Astrocyte of the spinal cord (primary cell): Measurements from ENCODE around the gene GTPBP8.
A peak's percentile ranks its signal among the peaks of the same experiment; 100 is the strongest.

Source experiments
- DNase-seq: peaks from one replicate; pipeline ENCODE4 v3.0.0; 2011; ENCODE audit warnings: low read depth, low spot score
- H3K4me3 ChIP-seq: 2 replicates; pipeline ENCODE4 v1.5.1; 2011; ENCODE audit warnings: low read depth, mild to moderate bottlenecking, low read length, moderate library complexity
- in situ Hi-C: cut with HindIII; loops from 2 replicates; pipeline ENCODE4 v1.10.0; 2017; ENCODE audit warnings: low sequenced_read_pairs
- TF ChIP-seq, protein P1 (sequence below): IDR thresholded peaks from 2 replicates; pipeline ENCODE4 v1.5.1; 2012; ENCODE audit warnings: low read depth, mild to moderate bottlenecking, low read length, inconsistent platforms

Gene GTPBP8

DNA sequence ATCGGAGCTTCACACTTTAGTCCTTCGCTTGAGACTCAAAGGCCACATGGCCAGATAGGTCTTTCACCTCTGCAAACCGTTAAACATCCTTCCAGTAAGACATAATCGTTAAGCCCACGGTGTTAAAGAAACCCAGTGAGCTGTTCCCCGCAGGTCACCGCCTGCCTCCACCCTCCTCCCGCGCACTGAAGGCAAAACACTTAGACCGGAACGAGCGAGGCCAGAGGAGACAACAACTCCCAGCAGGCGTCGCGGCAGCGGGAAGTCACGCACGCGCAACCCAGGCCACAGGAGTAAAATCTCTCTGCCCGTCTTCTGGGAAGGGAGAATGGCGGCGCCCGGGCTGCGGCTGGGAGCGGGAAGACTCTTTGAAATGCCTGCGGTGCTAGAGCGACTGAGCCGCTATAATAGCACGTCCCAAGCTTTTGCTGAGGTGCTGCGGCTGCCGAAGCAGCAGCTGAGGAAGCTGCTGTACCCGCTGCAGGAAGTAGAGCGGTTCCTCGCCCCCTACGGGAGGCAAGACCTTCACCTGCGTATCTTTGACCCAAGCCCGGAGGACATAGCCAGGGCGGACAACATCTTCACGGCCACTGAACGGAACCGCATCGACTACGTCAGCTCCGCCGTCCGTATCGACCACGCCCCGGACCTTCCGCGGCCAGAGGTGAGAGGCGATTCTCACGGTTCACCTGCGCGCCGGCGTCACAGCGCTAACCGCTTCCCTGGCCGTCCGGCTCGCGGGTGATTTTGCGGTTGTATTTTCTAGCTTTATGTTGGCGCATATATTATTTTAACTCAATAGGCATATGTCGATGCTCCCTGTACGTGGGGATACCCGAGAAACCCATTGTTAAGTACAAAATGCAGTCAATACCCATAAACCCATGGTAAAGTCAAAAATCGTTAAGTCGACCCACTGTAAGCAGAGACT lies at the start of gene GTPBP8:
Gene GTPBP8 (plus strand): TSS at position 313 of the 931 bp plus-strand sequence. CDS start 16 bp downstream, at position 329.
- in situ Hi-C loops, result no loop called here
- DNase-seq, result peak; percentile 87
- TF ChIP-seq, protein P1, sequence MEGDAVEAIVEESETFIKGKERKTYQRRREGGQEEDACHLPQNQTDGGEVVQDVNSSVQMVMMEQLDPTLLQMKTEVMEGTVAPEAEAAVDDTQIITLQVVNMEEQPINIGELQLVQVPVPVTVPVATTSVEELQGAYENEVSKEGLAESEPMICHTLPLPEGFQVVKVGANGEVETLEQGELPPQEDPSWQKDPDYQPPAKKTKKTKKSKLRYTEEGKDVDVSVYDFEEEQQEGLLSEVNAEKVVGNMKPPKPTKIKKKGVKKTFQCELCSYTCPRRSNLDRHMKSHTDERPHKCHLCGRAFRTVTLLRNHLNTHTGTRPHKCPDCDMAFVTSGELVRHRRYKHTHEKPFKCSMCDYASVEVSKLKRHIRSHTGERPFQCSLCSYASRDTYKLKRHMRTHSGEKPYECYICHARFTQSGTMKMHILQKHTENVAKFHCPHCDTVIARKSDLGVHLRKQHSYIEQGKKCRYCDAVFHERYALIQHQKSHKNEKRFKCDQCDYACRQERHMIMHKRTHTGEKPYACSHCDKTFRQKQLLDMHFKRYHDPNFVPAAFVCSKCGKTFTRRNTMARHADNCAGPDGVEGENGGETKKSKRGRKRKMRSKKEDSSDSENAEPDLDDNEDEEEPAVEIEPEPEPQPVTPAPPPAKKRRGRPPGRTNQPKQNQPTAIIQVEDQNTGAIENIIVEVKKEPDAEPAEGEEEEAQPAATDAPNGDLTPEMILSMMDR, result no peak
- peak within 1 kb of the TSS; percentile 96 for H3K4me3 ChIP-seq

DNA sequence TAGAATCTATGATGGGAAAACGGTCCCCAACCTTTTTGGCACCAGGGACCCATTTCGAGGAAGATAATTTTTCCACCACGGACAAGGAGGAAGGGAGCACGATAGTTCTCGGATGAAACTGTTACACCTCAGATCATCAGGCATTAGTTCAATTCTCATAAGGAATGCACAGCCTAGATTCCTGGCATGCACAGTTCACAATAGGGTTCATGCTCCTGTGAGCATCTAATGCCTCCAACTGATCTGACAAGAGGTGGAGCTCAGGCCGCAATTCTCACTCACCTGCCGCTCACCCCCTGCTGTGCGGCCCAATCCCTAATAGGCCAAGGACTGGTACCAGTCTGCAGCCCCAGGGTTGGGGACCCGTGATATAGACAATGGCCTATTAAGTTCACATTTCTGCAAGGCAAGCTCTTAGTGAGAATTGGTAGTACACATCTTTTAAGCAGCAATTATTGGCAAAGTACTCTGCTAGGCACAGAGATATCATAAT lies 42.4 kb upstream of the GTPBP8 start:
- no peak for DNase-seq
- in situ Hi-C loops, result no loop called here
- TF ChIP-seq, protein P1, result no peak
- no peak overlapping the region for H3K4me3 ChIP-seq

DNA sequence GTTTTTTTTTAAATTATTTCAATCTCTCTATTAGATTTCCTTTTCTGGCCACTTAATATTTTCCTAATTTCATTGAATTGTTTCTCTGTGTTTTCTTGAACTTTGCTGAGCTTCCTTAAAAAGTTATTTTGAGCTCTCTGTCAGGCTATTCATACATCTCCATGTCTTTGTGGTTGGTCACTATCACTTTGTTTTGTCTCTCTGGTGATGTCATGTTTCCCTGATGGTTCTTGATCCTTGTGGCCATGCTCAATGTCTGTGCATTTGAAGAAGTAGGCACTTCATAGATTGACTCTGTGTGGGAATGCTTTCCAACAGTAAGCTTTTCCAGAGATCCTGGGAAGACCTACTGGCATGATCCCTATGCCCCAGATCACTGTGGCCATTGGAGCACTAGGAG lies 34.4 kb upstream of the GTPBP8 start:
- no peak overlapping the region for H3K4me3 ChIP-seq
- DNase-seq, result no peak
- in situ Hi-C loops, result no loop called here
- TF ChIP-seq, protein P1, result no peak

DNA sequence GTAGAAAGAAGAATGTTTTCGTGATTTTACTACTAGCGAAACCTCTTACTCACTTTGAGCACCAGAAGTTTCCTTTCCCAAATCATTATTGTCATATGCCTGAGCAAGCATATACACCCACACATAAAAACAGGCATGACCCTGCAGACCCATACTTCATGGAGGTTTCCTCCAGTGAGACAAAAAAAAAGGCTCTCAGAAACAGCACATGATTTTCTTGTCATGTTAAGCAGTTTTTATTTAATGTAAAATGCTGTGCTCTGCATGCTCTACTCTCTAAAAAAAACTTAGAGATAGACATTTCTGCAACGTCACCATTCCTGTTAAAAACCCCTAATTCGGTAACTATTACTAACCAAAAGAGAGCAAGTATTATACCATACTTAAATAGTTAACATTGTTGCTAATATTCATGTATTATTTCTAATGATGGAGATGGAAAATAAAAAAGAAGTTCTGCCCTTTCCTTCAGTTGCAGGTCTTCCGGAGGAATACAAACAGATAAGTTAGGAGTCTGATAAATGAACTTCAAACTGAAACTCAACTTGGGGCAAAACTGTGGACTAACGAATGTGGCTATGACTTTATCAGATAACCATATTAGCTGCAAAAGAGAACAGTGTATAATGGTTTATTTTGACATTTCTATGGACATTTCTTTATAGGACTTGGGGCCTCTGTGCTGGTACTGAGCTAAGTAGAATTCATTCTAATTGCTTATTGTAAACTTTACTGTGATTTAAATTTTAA lies 31.8 kb upstream of the GTPBP8 start:
- no peak for DNase-seq

DNA sequence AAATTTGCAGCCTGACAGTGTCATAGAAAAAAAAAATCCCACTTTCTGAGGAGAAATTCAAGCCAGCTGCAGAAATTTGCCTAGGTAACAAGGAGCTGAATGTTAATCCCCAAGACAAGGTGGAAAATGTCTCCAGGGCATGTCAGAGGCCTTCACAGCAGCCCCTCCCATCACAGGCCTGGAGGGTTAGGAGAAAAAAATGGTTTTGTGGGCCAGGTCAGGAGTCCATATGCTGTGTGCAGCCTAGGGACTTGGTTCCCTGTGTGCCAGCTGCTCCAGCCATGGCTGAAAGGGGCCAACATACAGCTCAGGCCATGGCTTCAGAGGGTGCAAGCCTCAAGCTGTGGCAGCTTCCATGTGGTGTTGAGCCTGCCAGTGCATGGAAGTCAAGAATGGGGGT lies 27.1 kb upstream of the GTPBP8 start:
- in situ Hi-C loops, result no loop called here
- no peak for DNase-seq
- TF ChIP-seq, protein P1, result no peak
- H3K4me3 ChIP-seq, result no peak overlapping the region

More for the DNA sequence above, 31.8 kb upstream of the GTPBP8 start:
- in situ Hi-C loops, result no loop called here
- no peak overlapping the region for H3K4me3 ChIP-seq
- TF ChIP-seq, protein P1, result no peak

DNA sequence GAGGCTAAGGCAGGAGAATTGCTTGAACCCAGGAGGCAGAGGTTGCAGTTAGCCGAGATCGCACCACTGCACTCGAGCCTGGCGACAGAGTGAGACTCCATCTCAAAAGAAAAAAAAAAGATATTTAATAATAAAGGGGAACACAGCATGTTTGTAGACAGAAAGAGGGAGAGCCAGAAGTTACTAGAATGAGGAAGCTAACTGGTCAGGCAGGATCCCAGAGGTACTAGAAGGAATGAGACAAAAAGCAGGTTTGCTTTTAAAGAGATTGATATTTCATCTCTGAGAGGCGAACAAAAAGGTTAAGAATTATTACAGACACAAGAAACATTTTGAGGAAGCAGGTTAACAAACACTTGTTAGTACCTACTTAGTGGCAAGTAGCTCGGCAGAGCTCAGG lies 25.1 kb upstream of the GTPBP8 start:
- TF ChIP-seq, protein P1, result no peak
- no peak for DNase-seq
- H3K4me3 ChIP-seq, result no peak overlapping the region
- in situ Hi-C loops, result no loop called here
